ENCODE results near the gene DAPK3.
"Not testable (repeated sequence)": the region's sequence is repeated elsewhere in the genome, so short reads cannot be mapped to it uniquely, and the experiment has no call there.

GRCh38 chr19:3998667-3999412 lies 27.9 kb upstream of the DAPK3 start:
- TF ChIP-seq CTCF, EZH2phosphoT487 (IDR thresholded peaks at IDR 0.05; ENCODE audit: low read length): not testable (repeated sequence)
